Embryonic facial prominence (tissue), 1 donor: ENCODE data around the gene ITPRID2.
"Not testable (repeated sequence)": the region's sequence is repeated elsewhere in the genome, so short reads cannot be mapped to it uniquely, and the experiment has no call there.

ENCODE experiments used
- DNase-seq: peaks from one replicate; pipeline ENCODE4 v3.0.0-alpha.2; 2016; ENCODE audit errors: extremely low spot score

Gene ITPRID2

GRCh38 chr2:181959508-181959907, 68.0 kb downstream of the ITPRID2 start:
- no peak for DNase-seq

- DNase-seq = not testable (repeated sequence)
Measured at GRCh38 chr2:181961167-181961566, 69.6 kb downstream of the ITPRID2 start.

GRCh38 chr2:181962142-181962541, 70.6 kb downstream of the ITPRID2 start:
- DNase-seq = no peak

GRCh38 chr2:181970160-181970794, 78.7 kb downstream of the ITPRID2 start:
- no peak for DNase-seq

GRCh38 chr2:181971032-181971431, 79.5 kb downstream of the ITPRID2 start:
- DNase-seq = no peak

GRCh38 chr2:181972431-181973170, 81.1 kb downstream of the ITPRID2 start:
- no peak for DNase-seq

- DNase-seq = no peak
Measured at GRCh38 chr2:181973171-181973783, 81.7 kb downstream of the ITPRID2 start.

GRCh38 chr2:181977661-181978350, 86.3 kb downstream of the ITPRID2 start:
- DNase-seq = no peak

GRCh38 chr2:181978351-181979150, 87.0 kb downstream of the ITPRID2 start:
- no peak for DNase-seq
